Epithelial cell of umbilical artery (primary cell): ENCODE measurements around the gene MIX23. TPM values are rescaled to one million over a fixed set of nuclear protein-coding genes. Genes with fewer than 3 reads are reported as not detected.

Source experiments
- total RNA-seq: library from RNA; depleted of rRNA; stranded (reverse); fragments of >200 nt; gene quantifications from 2 replicates; pipeline ENCODE4 v1.2.3, GENCODE V29; 2014

MIX23 gene
- 45.1 and 72.3 TPM in 2 replicates for total RNA-seq

DNA sequence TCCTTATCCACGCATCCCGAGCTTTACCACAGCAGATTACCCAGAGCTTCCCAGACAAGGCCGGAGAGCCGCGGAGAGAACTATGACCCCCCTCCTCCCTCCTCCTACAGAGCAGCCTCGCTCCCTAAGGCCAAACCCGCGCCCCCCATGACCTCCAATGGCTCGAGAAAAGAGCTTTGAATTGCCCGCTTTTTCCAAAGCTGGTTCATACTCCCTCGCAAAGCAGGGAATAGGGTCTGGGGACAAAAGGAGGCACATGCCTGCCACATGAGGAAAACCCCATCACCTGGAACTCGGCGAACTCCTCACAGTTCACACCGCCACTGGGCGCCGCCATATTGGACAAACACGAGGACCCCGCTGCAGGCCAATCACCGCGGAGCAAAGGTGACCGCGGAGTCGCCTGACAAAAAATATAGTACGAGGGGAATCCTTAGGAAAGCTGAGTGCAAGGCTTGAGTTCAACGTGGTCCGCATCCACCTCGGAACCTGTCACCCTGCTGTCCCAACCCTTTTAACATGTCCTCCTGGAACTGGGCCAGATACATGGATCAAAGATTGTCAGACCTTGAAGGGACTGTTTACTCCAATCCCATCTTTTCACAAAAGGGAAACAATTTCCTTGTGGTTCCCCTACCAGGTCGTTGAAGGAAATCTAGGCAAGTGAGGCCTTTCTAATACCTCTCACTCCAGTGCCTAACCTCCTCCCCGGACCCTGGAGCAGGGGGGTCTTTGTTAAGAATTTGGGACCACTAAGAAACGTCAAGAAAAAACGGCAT is at the start of gene MIX23:
Gene MIX23 (minus strand): TSS at position 344 of the 779 bp plus-strand sequence. CDS start 7 bp downstream, at position 337.

GRCh38 chr3:122415762-122416654 is 33.0 kb upstream of the MIX23 start, which contains the start of gene WDR5B:
Gene WDR5B, minus strand, starts transcription at chr3:122416062. Its CDS starts 534 bp downstream, at chr3:122415528.

DNA sequence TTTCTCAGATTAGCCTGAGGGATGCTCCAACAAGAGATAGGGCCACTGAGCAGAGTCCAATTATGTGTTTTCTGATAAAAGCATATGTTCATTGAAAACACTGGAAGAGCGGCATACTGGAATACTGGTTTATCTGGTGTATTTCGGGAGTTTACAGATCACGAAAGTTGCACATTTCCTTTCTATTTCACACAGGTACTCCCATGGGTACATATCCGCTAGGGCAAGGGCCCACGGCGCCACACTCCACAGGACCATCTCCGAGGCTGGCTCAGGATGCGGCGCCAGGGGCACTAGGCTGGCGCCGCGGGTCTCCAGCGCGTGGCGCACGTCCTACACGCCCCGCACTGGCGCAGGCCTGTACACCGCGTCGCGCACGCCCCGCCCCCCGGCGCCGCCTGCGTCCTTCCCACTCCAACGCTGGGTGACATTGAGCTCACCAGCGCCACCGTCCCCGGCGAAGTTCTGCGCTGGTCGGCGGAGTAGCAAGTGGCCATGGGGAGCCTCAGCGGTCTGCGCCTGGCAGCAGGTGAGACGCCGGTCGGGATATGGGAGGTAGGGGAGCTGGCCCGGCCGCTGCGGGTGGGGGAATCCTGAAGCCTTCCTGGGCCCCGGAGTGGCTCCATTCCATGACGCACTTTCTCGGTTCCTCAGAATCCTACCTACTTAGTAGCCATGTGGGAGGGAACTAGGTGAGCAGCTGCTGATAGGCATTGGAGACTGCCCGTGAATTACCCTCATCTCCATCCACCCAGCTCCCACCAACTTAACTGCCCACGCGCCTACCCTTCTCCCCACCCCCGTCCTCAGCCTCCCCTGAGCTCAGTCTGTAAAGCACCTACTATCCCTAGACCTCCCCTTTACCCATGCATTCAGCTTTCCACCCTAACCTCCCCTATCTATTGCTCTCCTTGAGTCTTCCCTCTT is 1.0 kb upstream of the MIX23 start, which contains the start of gene FAM162A:
Gene FAM162A (plus strand): TSS at position 412 of the 927 bp plus-strand sequence. CDS start 84 bp downstream, at position 496.

GRCh38 chr3:122324871-122325323 is 58.1 kb downstream of the MIX23 start, which contains the start of gene CSTA:
Gene CSTA, plus strand, starts transcription at chr3:122325248. Its CDS starts 45 bp downstream, at chr3:122325293.

Other genes starting within 250 kb of the MIX23 start
- not detected in 2 replicates for gene CASR, start 199.6 kb downstream of the MIX23 start, total RNA-seq
- not detected in 2 replicates for gene CSTA, start 58.0 kb downstream of the MIX23 start, total RNA-seq
- gene FAM162A, start 951 bp upstream of the MIX23 start, total RNA-seq, result 8.4 and 21.4 TPM in 2 replicates
- gene WDR5B, start 32.8 kb upstream of the MIX23 start, total RNA-seq, result 3.2 and 4.9 TPM in 2 replicates
- 32.5 and 36.8 TPM in 2 replicates for gene KPNA1, start 131.7 kb upstream of the MIX23 start, total RNA-seq
- gene PARP9, start 181.1 kb upstream of the MIX23 start, total RNA-seq, result 12.7 and 115 TPM in 2 replicates
- gene DTX3L, start 181.1 kb upstream of the MIX23 start, total RNA-seq, result 9.4 and 59.1 TPM in 2 replicates
- 0.32 TPM in 1 of 2 replicates, not detected in the other for gene PARP15, start 194.4 kb upstream of the MIX23 start, total RNA-seq